Endothelial cell of umbilical vein (primary cell): ENCODE data around the gene SLC6A2. TPM values are rescaled to one million over a fixed set of nuclear protein-coding genes. Genes with fewer than 3 reads are reported as not detected.

Experiments used
- BruUV-seq: library from RNA; stranded (reverse); fragments of 400-500 nt; replicated peaks from 2 replicates; lab custom pipeline; 2021; lab: Mats Ljungman, UMichigan
- CTCF ChIA-PET: fragments of 300-600, 350-600 bp; sonication (Branson Sonifier 250); formaldehyde crosslinking; loops from one replicate; lab custom pipeline; 2021; ENCODE audit warnings: antibody characterized with exemption, inconsistent platforms; lab: Charles Lee
- POLR2A ChIA-PET: fragments of 300-600, 350-600 bp; sonication (Branson Sonifier 250); formaldehyde crosslinking; loops from one replicate; lab custom pipeline; 2021; ENCODE audit warnings: antibody characterized with exemption, inconsistent platforms; lab: Charles Lee
- DNase-seq: peaks from one replicate; pipeline ENCODE4 v3.0.0-alpha.2; 2011; ENCODE audit warnings: low read depth, low spot score
- FAIRE-seq: peaks from 2 replicates; lab custom pipeline; 2011; peaks lifted over from hg19 to GRCh38; lab: Jason Lieb, UNC
- H2AFZ ChIP-seq: 2 replicates; pipeline ENCODE4 v1.6.0; 2012; ENCODE audit warnings: low read depth, low read length, control low read depth, inconsistent platforms
- H3K27ac ChIP-seq: 2 replicates; pipeline ENCODE4 v1.5.1; 2011; ENCODE audit warnings: low read depth, mild to moderate bottlenecking, control low read depth, low read length, moderate library complexity; ENCODE audit not compliant: insufficient read depth
- H3K27me3 ChIP-seq, 2 experiments: 2 replicates each; pipeline versions ENCODE4 v1.6.0 to v1.6.1; 2011; ENCODE audit warnings: low read length in 2 of 2, mixed read lengths in 1 of 2; ENCODE audit not compliant: control insufficient read depth in 2 of 2, insufficient read depth in 2 of 2
- H3K36me3 ChIP-seq, 2 experiments: 2 replicates in 1 of 2; 3 replicates in 1 of 2; pipeline ENCODE4 v1.5.1; 2011; ENCODE audit warnings: low read length in 2 of 2, mild to moderate bottlenecking in 1 of 2, moderate library complexity in 1 of 2; ENCODE audit not compliant: control insufficient read depth in 2 of 2, insufficient read depth in 2 of 2; ENCODE audit errors: extremely low read depth in 1 of 2
- H3K4me1 ChIP-seq: 3 replicates; pipeline ENCODE4 v1.5.1; 2011; ENCODE audit warnings: mild to moderate bottlenecking, low read length; ENCODE audit not compliant: control insufficient read depth, insufficient read depth; ENCODE audit errors: extremely low read depth
- H3K4me2 ChIP-seq: 2 replicates; pipeline ENCODE4 v1.6.1; 2011; ENCODE audit warnings: low read length, control low read depth, mixed read lengths; ENCODE audit not compliant: insufficient read depth
- H3K4me3 ChIP-seq, 3 experiments: fragments of 200-600 bp in 1 of 3; sonication (generic), shearing (Covaris generic) in 1 of 3; replicated peaks in 1 of 3; 2 replicates each; pipeline ENCODE4 v1.5.1; 2011 to 2016; ENCODE audit warnings: control low read depth in 3 of 3, low read length in 3 of 3, mild to moderate bottlenecking in 2 of 3, inconsistent platforms in 1 of 3, low read depth in 1 of 3, moderate library complexity in 1 of 3; ENCODE audit not compliant: insufficient read depth in 1 of 3
- H3K79me2 ChIP-seq: 2 replicates; pipeline ENCODE4 v1.6.0; 2012; ENCODE audit warnings: low read length, inconsistent platforms; ENCODE audit not compliant: control insufficient read depth, insufficient read depth
- H3K9ac ChIP-seq: replicated peaks from 2 replicates; pipeline ENCODE3; 2011; ENCODE audit warnings: low read length, control low read depth; ENCODE audit not compliant: insufficient read depth; ENCODE audit errors: extremely low read depth
- H3K9me1 ChIP-seq: replicated peaks from 3 replicates; pipeline ENCODE4 v1.6.0; 2011; ENCODE audit warnings: mild to moderate bottlenecking, low read length; ENCODE audit not compliant: control insufficient read depth, insufficient read depth; ENCODE audit errors: extremely low read depth
- H3K9me3 ChIP-seq: replicated peaks from 2 replicates; pipeline ENCODE4 v1.5.1; 2012; ENCODE audit warnings: low read length, inconsistent platforms; ENCODE audit not compliant: control insufficient read depth, insufficient read depth
- H4K20me1 ChIP-seq: replicated peaks from 2 replicates; pipeline ENCODE3; 2011; ENCODE audit warnings: mild to moderate bottlenecking, low read length; ENCODE audit not compliant: control insufficient read depth, insufficient read depth; ENCODE audit errors: extremely low read depth
- CTCF ChIP-seq, 2 donors: IDR thresholded peaks; 1 replicate in 1 of 2; 2 replicates in 1 of 2; pipeline ENCODE4 v1.5.1; 2011; ENCODE audit warnings: low read length in 2 of 2, mild to moderate bottlenecking in 2 of 2, moderate library complexity in 2 of 2, control low read depth in 1 of 2, inconsistent platforms in 1 of 2, low read depth in 1 of 2; ENCODE audit not compliant: insufficient read depth in 1 of 2; ENCODE audit errors: extremely low read depth in 1 of 2
- EZH2 ChIP-seq: IDR thresholded peaks from 2 replicates; pipeline ENCODE4 v1.6.1; 2012; ENCODE audit warnings: borderline replicate concordance, low read depth, mild to moderate bottlenecking, moderate library complexity, low read length, inconsistent platforms; ENCODE audit not compliant: severe bottlenecking
- FOS ChIP-seq: IDR thresholded peaks from 2 replicates; pipeline ENCODE4 v1.6.1; 2011; ENCODE audit warnings: mild to moderate bottlenecking, low read length, moderate library complexity, borderline replicate concordance; ENCODE audit not compliant: insufficient read depth
- GATA2 ChIP-seq: IDR thresholded peaks from 2 replicates; pipeline ENCODE4 v1.7.0; 2011; ENCODE audit warnings: low read depth, mild to moderate bottlenecking, moderate library complexity, mixed read lengths, low read length; ENCODE audit not compliant: insufficient read length, insufficient read depth
- JUN ChIP-seq: IDR thresholded peaks from 2 replicates; pipeline ENCODE4 v1.6.1; 2011; ENCODE audit warnings: borderline replicate concordance, low read depth; ENCODE audit not compliant: insufficient read length, insufficient read depth
- MAX ChIP-seq: IDR thresholded peaks from 2 replicates; pipeline ENCODE4 v1.6.1; 2011; ENCODE audit not compliant: insufficient read depth, insufficient read length
- MYC ChIP-seq: IDR thresholded peaks from one replicate; pipeline ENCODE4 v1.6.1; 2011; ENCODE audit warnings: mild to moderate bottlenecking, low read depth, low read length
- POLR2A ChIP-seq: IDR thresholded peaks from 2 replicates; pipeline ENCODE4 v1.6.1; 2012; ENCODE audit warnings: low read depth, mild to moderate bottlenecking, control low read depth, low read length
- POLR2AphosphoS5 ChIP-seq: IDR thresholded peaks from 2 replicates; pipeline ENCODE4 v1.6.1; 2012; ENCODE audit warnings: low read depth, mild to moderate bottlenecking, control low read depth, low read length, moderate library complexity; ENCODE audit not compliant: insufficient read depth
- dilution Hi-C: fragments of 300-500 bp; cut with MboI; formaldehyde crosslinking; loops from one replicate; pipeline ENCODE4 v1.15.0; 2019; ENCODE audit warnings: low sequenced_read_pairs; ENCODE audit not compliant: extremely low pct_ligation_motif_present
- intact Hi-C: fragments of 100-400 bp; cut with micrococcal nuclease; formaldehyde crosslinking; loops from one replicate; pipeline ENCODE4 v1.10.0; 2022
- polyA plus RNA-seq, 4 experiments: library from polyadenylated mRNA; depleted of rRNA in 3 of 4; stranded (reverse) in 3 of 4; unstranded in 1 of 4; fragments of >200 nt; gene quantifications; 2 replicates each; pipeline versions ENCODE4 v1.2.1 to v1.2.3, GENCODE V29; 2011 to 2012; ENCODE audit warnings: missing spikeins in 1 of 4
- total RNA-seq: library from RNA; stranded (reverse); gene quantifications from 2 replicates; pipeline ENCODE4 v1.2.3, GENCODE V29; 2021

Gene SLC6A2
- total and polyA plus RNA-seq, 2 donors (not counting 3 experiments of a cell fraction or from before 2014, with no cell fraction given), result not detected

- Histone ChIP-seq H3K4me3 (no peak overlapping the region), H3K79me2 (no peaks in the 10 kb centered on the region), H2AFZ (no peak overlapping the region), H3K9ac (no peak overlapping the region), H4K20me1 (no peaks in the 10 kb centered on the region), H3K9me1 (no peaks in the 10 kb centered on the region), H3K36me3 (no peaks in the 10 kb centered on the region), H3K27ac (no peak overlapping the region), H3K9me3 (no peaks in the 10 kb centered on the region), H3K4me2 (no peak overlapping the region), H3K27me3 (peaks cover 0 to 2% of the 10 kb centered on the region in 2 experiments), H3K4me1 (no peaks in the 10 kb centered on the region)
- ChIA-PET POLR2A (no interaction called here), CTCF (interaction anchor here (0.9 to 18.0 kb wide), 4 partner anchors 9 to 232 kb away, joined by 3 to 408 read pairs (median 3); no protein-coding TSS in a partner anchor)
- no peak for FAIRE-seq
- TF ChIP-seq MAX (no peak), EZH2 (no peak), CTCF (IDR thresholded peaks at IDR 0.05; ENCODE audit: extremely low read depth in 1 of 2, insufficient read depth in 1 of 2, low read depth in 1 of 2, low read length in 2 of 2) (no peak), MYC (no peak), POLR2AphosphoS5 (no peak), JUN (no peak), GATA2 (no peak), FOS (no peak), POLR2A (no peak)
- dilution Hi-C loops (no loop called here), intact Hi-C loops (no loop called here)
- DNase-seq, result no peak
- BruUV-seq, result no TSS peak
Observed at GRCh38 chr16:55695595-55695994, 39.8 kb downstream of the SLC6A2 start.
